WTC11 (cell line): ENCODE data around the gene RANBP6.

Experiments
- ATF2 ChIP-seq: sonication (generic); formaldehyde crosslinking; IDR thresholded peaks from 2 replicates; pipeline ENCODE4 v1.8.1; 2022; ENCODE audit warnings: low read depth, missing genetic modification reagents, borderline replicate concordance
- CREM ChIP-seq: sonication (generic); formaldehyde crosslinking; IDR thresholded peaks from 2 replicates; pipeline ENCODE4 v1.8.1; 2022; ENCODE audit warnings: mild to moderate bottlenecking, missing genetic modification reagents, moderate library complexity
- CTCF ChIP-seq: fragments of 200-600 bp; IDR thresholded peaks from 2 replicates; pipeline ENCODE4 v1.8.0; 2022; ENCODE audit warnings: antibody characterized with exemption
- ETV6 ChIP-seq: sonication (generic); formaldehyde crosslinking; IDR thresholded peaks from 2 replicates; pipeline ENCODE4 v1.8.1; 2022; ENCODE audit warnings: mild to moderate bottlenecking, missing genetic modification reagents
- FOXJ3 ChIP-seq: sonication (generic); formaldehyde crosslinking; IDR thresholded peaks from 2 replicates; pipeline ENCODE4 v1.9.0; 2021; ENCODE audit warnings: missing genetic modification reagents, mild to moderate bottlenecking, borderline replicate concordance
- MLX ChIP-seq: sonication (generic); formaldehyde crosslinking; IDR thresholded peaks from 2 replicates; pipeline ENCODE4 v1.8.1; 2023; ENCODE audit warnings: mild to moderate bottlenecking, missing genetic modification reagents, moderate library complexity
- MYBL2 ChIP-seq: sonication (generic); formaldehyde crosslinking; IDR thresholded peaks from 2 replicates; pipeline ENCODE4 v1.8.1; 2023; ENCODE audit warnings: mild to moderate bottlenecking, moderate library complexity, missing genetic modification reagents
- NR3C1 ChIP-seq: sonication (generic); formaldehyde crosslinking; conservative IDR thresholded peaks from 2 replicates; pipeline ENCODE4 v1.8.1; 2023; ENCODE audit warnings: low read depth, mild to moderate bottlenecking, missing genetic modification reagents
- RORB ChIP-seq: fragments of 250-450 bp; sonication (Bioruptor Pico); IDR thresholded peaks from 2 replicates; pipeline ENCODE4 v1.9.0; 2021; ENCODE audit warnings: mild to moderate bottlenecking
- TCF7 ChIP-seq: sonication (generic); formaldehyde crosslinking; IDR thresholded peaks from 2 replicates; pipeline ENCODE4 v1.8.0; 2022; ENCODE audit warnings: mild to moderate bottlenecking, low read depth, missing genetic modification reagents, moderate library complexity
- TP53 ChIP-seq: sonication (generic); formaldehyde crosslinking; IDR thresholded peaks from 2 replicates; pipeline ENCODE4 v1.8.1; 2023; ENCODE audit warnings: mild to moderate bottlenecking, missing genetic modification reagents
- USF2 ChIP-seq: sonication (generic); formaldehyde crosslinking; IDR thresholded peaks from 2 replicates; pipeline ENCODE4 v1.8.1; 2023; ENCODE audit warnings: mild to moderate bottlenecking, missing genetic modification reagents, moderate library complexity

GRCh38 chr9:5994493-5994892 lies 20.9 kb downstream of the RANBP6 start:
- no peak for TF ChIP-seq USF2
- no peak for TF ChIP-seq FOXJ3
- no peak for TF ChIP-seq ETV6 (CRISPR knock-in tag)
- no peak for TF ChIP-seq ATF2
- TF ChIP-seq CREM (CRISPR knock-in tag), result no peak
- TF ChIP-seq TP53 (CRISPR knock-in tag), result no peak
- TF ChIP-seq TCF7 (CRISPR knock-in tag), result no peak
- no peak for TF ChIP-seq CTCF
- TF ChIP-seq RORB, result no peak
- no peak for TF ChIP-seq MLX (CRISPR knock-in tag)
- no peak for TF ChIP-seq NR3C1 (CRISPR knock-in tag)
- no peak for TF ChIP-seq MYBL2 (CRISPR knock-in tag)
